HFF-Myc (cell line): Measurements from ENCODE around the gene CEP43.

Experiments used
- DNase-seq: peaks from one replicate; pipeline ENCODE4 v3.0.0-alpha.2; 2011; ENCODE audit warnings: low read depth; ENCODE audit errors: extremely low read depth
- H3K4me3 ChIP-seq: replicated peaks from 2 replicates; pipeline ENCODE4 v1.5.1; 2011; ENCODE audit warnings: low read depth, mild to moderate bottlenecking, control low read depth, low read length
- CTCF ChIP-seq: IDR thresholded peaks from 2 replicates; pipeline ENCODE4 v1.5.1; 2012; ENCODE audit warnings: mild to moderate bottlenecking, low read depth, low read length, control low read depth; ENCODE audit errors: missing control alignments

The CEP43 gene

GRCh38 chr6:166980738-166981137, 18.5 kb upstream of the CEP43 start:
- H3K4me3 ChIP-seq: no peak overlapping the region
- no peak for DNase-seq
- TF ChIP-seq CTCF: no peak

DNA sequence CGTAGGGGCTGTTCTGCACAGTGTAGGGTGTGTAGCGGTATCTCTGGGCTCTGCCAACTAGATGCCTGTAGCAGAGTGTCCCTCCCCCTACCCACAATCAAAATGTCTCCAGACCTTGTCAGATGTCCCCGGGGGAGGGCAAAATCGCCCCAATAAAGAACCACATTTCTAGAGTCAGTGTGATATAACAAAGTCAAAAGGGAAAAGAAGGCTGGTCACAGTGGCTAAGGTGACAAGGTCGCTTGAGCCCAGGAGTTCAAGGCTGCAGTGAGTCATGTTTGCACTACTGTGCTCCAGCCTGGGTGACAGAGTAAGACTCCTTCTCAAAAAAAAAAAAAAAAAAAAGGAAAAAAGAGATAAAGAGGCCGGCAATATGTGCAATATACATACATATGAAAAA, 11.7 kb upstream of the CEP43 start:
- DNase-seq: no peak
- no peak for TF ChIP-seq CTCF
- no peak overlapping the region for H3K4me3 ChIP-seq

- no peak for TF ChIP-seq CTCF
- DNase-seq: no peak
- no peak overlapping the region for H3K4me3 ChIP-seq
Observed at GRCh38 chr6:166987930-166988329, 11.3 kb upstream of the CEP43 start.

GRCh38 chr6:166988674-166989201, 10.5 kb upstream of the CEP43 start:
- no peak for TF ChIP-seq CTCF
- DNase-seq: no peak
- H3K4me3 ChIP-seq: no peak overlapping the region

DNA sequence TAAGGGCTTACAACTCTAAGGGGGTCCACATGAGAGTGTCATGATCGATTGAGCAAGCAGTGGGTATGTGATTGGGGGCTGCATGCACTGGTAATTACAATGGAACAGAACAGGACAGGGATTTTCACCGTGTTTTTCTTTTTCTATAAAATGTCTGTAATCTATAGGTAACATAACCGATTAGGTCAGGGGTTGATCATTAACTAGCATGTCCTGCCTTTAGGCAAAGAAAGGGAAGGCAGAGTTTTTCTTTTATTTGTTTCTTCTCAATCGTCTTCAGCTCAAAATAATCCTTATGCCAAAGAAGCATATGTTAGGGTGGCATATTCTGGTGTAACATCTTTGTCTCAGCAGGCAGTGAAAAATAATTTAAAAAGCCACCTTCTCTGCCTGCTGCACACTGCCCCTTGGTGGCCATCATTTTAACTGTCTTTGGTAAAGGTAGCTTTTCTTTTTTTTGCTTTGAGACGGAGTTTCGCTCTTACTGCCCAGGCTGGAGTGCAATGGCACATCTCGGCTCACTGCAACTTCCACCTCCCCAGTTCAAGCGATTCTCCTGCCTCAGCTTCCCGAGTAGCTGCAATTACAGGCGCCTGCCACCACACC, 9.7 kb upstream of the CEP43 start:
- no peak for DNase-seq
- H3K4me3 ChIP-seq: no peak overlapping the region
- peak; percentile 26 for TF ChIP-seq CTCF

GRCh38 chr6:166996406-166996805, 2.8 kb upstream of the CEP43 start:
- TF ChIP-seq CTCF: no peak
- H3K4me3 ChIP-seq: no peak overlapping the region
- DNase-seq: no peak

GRCh38 chr6:166997348-166997747, 1.8 kb upstream of the CEP43 start:
- H3K4me3 ChIP-seq: peak overlapping the region; percentile 93
- no peak for TF ChIP-seq CTCF
- DNase-seq: no peak
